ENCODE data around the gene ZNF207. TPM values are rescaled to one million over a fixed set of nuclear protein-coding genes. Genes with fewer than 3 reads are reported as not detected.

The ZNF207 gene
- 92.6 and 202 TPM in 2 replicates for total RNA-seq (ENCODE audit: low replicate concordance)

GRCh38 chr17:32349854-32350665 lies at the start of gene ZNF207:
ZNF207 (plus strand) TSS chr17:32350157; CDS start chr17:32350286, 129 bp downstream.
- TF ChIP-seq CTCF (IDR thresholded peaks at IDR 0.05; ENCODE audit: insufficient read depth, low read length), result no peak
- DNase-seq (ENCODE audit: low read depth), result peak; percentile 97
- peak within 1 kb of the TSS; percentile 99 for H3K4me3 ChIP-seq (ENCODE audit: low read depth, low read length)

- TF ChIP-seq CTCF (IDR thresholded peaks at IDR 0.05; ENCODE audit: insufficient read depth, low read length), result no peak
- DNase-seq (ENCODE audit: low read depth), result no peak
- H3K4me3 ChIP-seq (ENCODE audit: low read depth, low read length), result no peak overlapping the region
Observed at GRCh38 chr17:32302037-32302436, 47.9 kb upstream of the ZNF207 start.

DNA sequence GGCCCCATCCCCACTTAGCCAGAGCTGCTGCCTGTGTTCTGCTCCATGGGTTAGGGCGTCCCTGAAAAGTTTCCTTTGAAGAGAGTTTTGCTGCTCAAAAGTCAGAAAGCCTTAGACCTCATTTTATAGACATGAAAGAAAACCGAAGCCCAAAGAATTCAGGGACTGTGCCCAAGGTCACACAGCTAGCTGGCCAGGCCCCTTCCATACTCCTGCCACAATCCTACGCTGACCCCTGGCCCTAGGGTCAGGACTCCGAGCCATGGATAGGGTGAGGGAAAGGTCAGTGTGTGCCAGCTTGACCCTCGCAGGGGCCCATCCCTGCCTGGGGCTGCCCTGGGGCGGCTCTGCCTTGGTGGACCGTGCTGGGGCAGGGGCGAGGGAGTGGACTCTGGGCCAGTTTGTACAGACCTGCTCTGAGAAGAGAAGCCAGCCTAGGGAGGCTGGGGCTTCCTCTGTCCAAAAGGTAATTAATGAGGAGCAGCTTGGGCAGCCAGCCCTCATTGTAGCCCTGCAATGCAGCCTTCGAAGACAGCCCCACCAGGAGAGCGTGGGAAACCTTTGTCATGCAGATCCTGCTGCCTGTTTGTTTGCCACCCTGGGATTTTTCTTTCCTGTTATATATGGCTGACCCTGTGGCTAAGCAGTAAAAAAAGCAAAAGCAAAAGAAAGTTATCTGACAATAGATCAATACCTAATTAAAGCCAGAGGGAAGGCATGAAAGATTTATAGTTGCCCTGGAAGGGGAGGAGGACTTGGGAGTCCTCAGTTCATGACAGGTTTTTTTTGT lies 46.9 kb upstream of the ZNF207 start:
- no peak for TF ChIP-seq CTCF (IDR thresholded peaks at IDR 0.05; ENCODE audit: insufficient read depth, low read length)
- no peak for DNase-seq (ENCODE audit: low read depth)
- no peak overlapping the region for H3K4me3 ChIP-seq (ENCODE audit: low read depth, low read length)

DNA sequence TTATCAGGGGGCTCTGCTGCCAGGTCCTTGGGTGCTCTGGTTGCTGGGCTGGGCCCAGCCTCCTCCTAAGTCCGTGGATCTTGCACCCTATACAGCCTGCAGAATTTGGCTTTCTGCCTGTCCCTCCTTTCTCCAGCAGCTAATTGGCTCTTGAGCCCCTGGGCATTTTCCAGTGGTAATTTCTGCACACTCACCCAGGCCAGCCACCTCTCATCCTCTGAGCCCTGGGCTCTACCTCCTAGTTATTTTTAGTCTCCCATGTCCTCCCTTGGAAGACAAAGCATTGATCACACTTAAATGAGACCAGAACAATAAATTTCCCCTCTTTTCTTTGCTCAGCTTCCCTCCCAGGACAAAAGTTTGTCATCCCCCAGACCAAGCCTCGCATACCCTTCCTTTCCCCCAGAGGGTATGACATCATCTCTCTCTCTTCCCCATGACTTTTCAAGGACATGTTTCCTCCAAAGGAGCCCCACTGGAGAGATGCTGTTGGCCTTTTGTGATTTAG lies 46.1 kb upstream of the ZNF207 start:
- TF ChIP-seq CTCF (IDR thresholded peaks at IDR 0.05; ENCODE audit: insufficient read depth, low read length), result no peak
- DNase-seq (ENCODE audit: low read depth), result no peak

GRCh38 chr17:32305049-32305448 lies 44.9 kb upstream of the ZNF207 start:
- H3K4me3 ChIP-seq (ENCODE audit: low read depth, low read length), result no peak overlapping the region
- no peak for TF ChIP-seq CTCF (IDR thresholded peaks at IDR 0.05; ENCODE audit: insufficient read depth, low read length)
- no peak for DNase-seq (ENCODE audit: low read depth)

More for the DNA sequence above, 46.1 kb upstream of the ZNF207 start:
- H3K4me3 ChIP-seq (ENCODE audit: low read depth, low read length), result no peak overlapping the region

- no peak overlapping the region for H3K4me3 ChIP-seq (ENCODE audit: low read depth, low read length)
- no peak for TF ChIP-seq CTCF (IDR thresholded peaks at IDR 0.05; ENCODE audit: insufficient read depth, low read length)
- no peak for DNase-seq (ENCODE audit: low read depth)
Observed at GRCh38 chr17:32307658-32308057, 42.3 kb upstream of the ZNF207 start.

Data from fibroblast of the aortic adventitia (primary cell).